B cell (primary cell): ENCODE measurements around the gene VPS33B. TPM values are rescaled to one million over a fixed set of nuclear protein-coding genes. Genes with fewer than 3 reads are reported as not detected.

Experiments
- ATAC-seq: fragments of 200-7000 bp; cut with Tn5 transposase; one replicate; pipeline ENCODE4 v1.10.0; 2021; ENCODE audit warnings: low read depth, mild to moderate bottlenecking, moderate number of reproducible peaks, moderate library complexity
- CTCF ChIA-PET: fragments of 350-600 bp; sonication (Branson Sonifier 250); formaldehyde crosslinking; loops from one replicate; lab custom pipeline; 2021; ENCODE audit warnings: antibody characterized with exemption, inconsistent platforms; lab: Charles Lee
- POLR2A ChIA-PET: fragments of 350-600 bp; sonication (Branson Sonifier 250); formaldehyde crosslinking; loops from one replicate; lab custom pipeline; 2021; ENCODE audit warnings: antibody characterized with exemption; lab: Charles Lee
- DNase-seq: peaks from one replicate; pipeline ENCODE4 v3.0.0; 2013
- H2AFZ ChIP-seq: 2 replicates; pipeline ENCODE4 v1.6.1; 2012; ENCODE audit warnings: mild to moderate bottlenecking, low read depth, low read length; ENCODE audit not compliant: insufficient read depth, poor library complexity, severe bottlenecking
- H3K27ac ChIP-seq, 2 donors: 1 replicate in 1 of 2; 2 replicates in 1 of 2; pipeline ENCODE4 v1.5.1; 2012 to 2013; ENCODE audit warnings: low read length in 2 of 2, mild to moderate bottlenecking in 2 of 2, moderate library complexity in 1 of 2
- H3K27me3 ChIP-seq, 4 experiments: fragments of 200-600 bp in 1 of 4; sonication (generic) in 1 of 4; replicated peaks in 1 of 4; 1 replicate in 2 of 4; 2 replicates in 2 of 4; pipeline versions ENCODE4 v1.6.1 to v1.7.0; 2013 to 2016; ENCODE audit warnings: low read length in 3 of 4, mild to moderate bottlenecking in 2 of 4, mixed read lengths in 1 of 4, moderate library complexity in 1 of 4; ENCODE audit not compliant: insufficient read depth in 4 of 4, control insufficient read depth in 3 of 4; ENCODE audit errors: control extremely low read depth in 1 of 4
- H3K36me3 ChIP-seq, 2 experiments: replicated peaks in 1 of 2; 1 replicate in 1 of 2; 2 replicates in 1 of 2; pipeline versions ENCODE4 v1.6.1 to v1.7.1; 2013; ENCODE audit warnings: low read length in 1 of 2; ENCODE audit not compliant: insufficient read depth in 2 of 2, control insufficient read depth in 1 of 2; ENCODE audit errors: control extremely low read depth in 1 of 2, extremely low read depth in 1 of 2
- H3K4me1 ChIP-seq, 2 donors: fragments of 200-600 bp in 1 of 2; sonication (generic) in 1 of 2; 1 replicate in 1 of 2; 2 replicates in 1 of 2; pipeline versions ENCODE4 v1.5.1 to v1.6.1; 2013 to 2017; ENCODE audit warnings: low read length in 2 of 2; ENCODE audit not compliant: control insufficient read depth in 2 of 2, insufficient read depth in 2 of 2
- H3K4me2 ChIP-seq: replicated peaks from 2 replicates; pipeline ENCODE3; 2012; ENCODE audit warnings: mild to moderate bottlenecking, low read depth, low read length; ENCODE audit not compliant: poor library complexity, severe bottlenecking
- H3K4me3 ChIP-seq, 5 experiments: fragments of 200-600 bp in 1 of 5; sonication (generic) in 1 of 5; 1 replicate in 3 of 5; 2 replicates in 2 of 5; pipeline versions ENCODE4 v1.5.1 to v1.7.0; 2011 to 2016; ENCODE audit warnings: low read length in 4 of 5, mild to moderate bottlenecking in 4 of 5, low read depth in 2 of 5, control low read depth in 1 of 5, moderate library complexity in 1 of 5; ENCODE audit not compliant: insufficient read depth in 1 of 5; ENCODE audit errors: control extremely low read depth in 1 of 5, extremely low read depth in 1 of 5
- H3K79me2 ChIP-seq: fragments of 200-600 bp; sonication (generic); one replicate; pipeline ENCODE4 v1.6.0; 2016; ENCODE audit warnings: low read length; ENCODE audit not compliant: control insufficient read depth, insufficient read depth
- H3K9ac ChIP-seq: fragments of 200-600 bp; sonication (generic); 2 replicates; pipeline ENCODE4 v1.6.1; 2017; ENCODE audit warnings: mild to moderate bottlenecking, low read length, moderate library complexity
- H3K9me3 ChIP-seq, 3 donors: one replicate each; pipeline versions ENCODE4 v1.6.1 to v1.7.1; 2013; ENCODE audit warnings: low read length in 2 of 3; ENCODE audit not compliant: control insufficient read depth in 2 of 3, insufficient read depth in 1 of 3; ENCODE audit errors: control extremely low read depth in 1 of 3
- H4K20me1 ChIP-seq: 2 replicates; pipeline ENCODE4 v1.6.0; 2012; ENCODE audit warnings: mild to moderate bottlenecking, low read length; ENCODE audit not compliant: insufficient read depth, control insufficient read depth, poor library complexity, severe bottlenecking
- H3K27ac Mint-ChIP-seq: one replicate; pipeline ENCODE4 v1.8.0; 2021; ENCODE audit warnings: mixed read lengths
- H3K27me3 Mint-ChIP-seq: one replicate; pipeline ENCODE4 v1.8.0; 2021; ENCODE audit warnings: mixed read lengths
- H3K4me1 Mint-ChIP-seq: one replicate; pipeline ENCODE4 v1.8.0; 2021; ENCODE audit warnings: mixed read lengths
- H3K4me3 Mint-ChIP-seq: one replicate; pipeline ENCODE4 v1.8.0; 2021; ENCODE audit warnings: mixed read lengths
- H3K9me3 Mint-ChIP-seq: one replicate; pipeline ENCODE4 v1.8.0; 2022; ENCODE audit warnings: mixed read lengths; ENCODE audit not compliant: insufficient read depth
- EZH2 ChIP-seq: IDR thresholded peaks from 2 replicates; pipeline ENCODE4 v1.6.1; 2012; ENCODE audit warnings: borderline replicate concordance, low read depth, mild to moderate bottlenecking, moderate library complexity, low read length; ENCODE audit not compliant: insufficient read depth, poor library complexity, severe bottlenecking
- WGBS: methylation state at CpG from one replicate; pipeline ENCODE4 v1.1.5; 2013; ENCODE audit warnings: missing lambda C conversion rate; ENCODE audit not compliant: insufficient coverage; 5-methylcytosine and 5-hydroxymethylcytosine counted together
- intact Hi-C: fragments of 100-400 bp; cut with micrococcal nuclease; formaldehyde crosslinking; loops from one replicate; pipeline ENCODE4 v1.10.0; 2022
- polyA minus RNA-seq: library from RNA; depleted of rRNA, polyadenylated mRNA; stranded (reverse); fragments of >200 nt; gene quantifications from 2 replicates; pipeline ENCODE4 v1.2.3, GENCODE V29; 2012
- polyA plus RNA-seq: library from polyadenylated mRNA; depleted of rRNA; stranded (reverse); fragments of >200 nt; gene quantifications from 2 replicates; pipeline ENCODE4 v1.2.3, GENCODE V29; 2012
- total RNA-seq, 2 donors: library from RNA; stranded (reverse); fragments of 120-200 nt in 1 of 2; gene quantifications; 1 replicate in 1 of 2; 2 replicates in 1 of 2; pipeline versions ENCODE4 v1.2.3 to v1.2.4, GENCODE V29; 2013 to 2022
- TF ChIP-seq, protein P1 (sequence below): fragments of 200-600 bp; IDR thresholded peaks from one replicate; pipeline ENCODE4 v1.8.0; 2022; ENCODE audit warnings: antibody characterized with exemption, mild to moderate bottlenecking

The VPS33B gene
- total RNA-seq, result 27.7 and 30.0 TPM in 2 replicates
- total RNA-seq (2013), result 18.9 TPM
- polyA plus RNA-seq, result 17.4 and 21.5 TPM in 2 replicates
- 8.0 and 9.6 TPM in 2 replicates for polyA minus RNA-seq

DNA sequence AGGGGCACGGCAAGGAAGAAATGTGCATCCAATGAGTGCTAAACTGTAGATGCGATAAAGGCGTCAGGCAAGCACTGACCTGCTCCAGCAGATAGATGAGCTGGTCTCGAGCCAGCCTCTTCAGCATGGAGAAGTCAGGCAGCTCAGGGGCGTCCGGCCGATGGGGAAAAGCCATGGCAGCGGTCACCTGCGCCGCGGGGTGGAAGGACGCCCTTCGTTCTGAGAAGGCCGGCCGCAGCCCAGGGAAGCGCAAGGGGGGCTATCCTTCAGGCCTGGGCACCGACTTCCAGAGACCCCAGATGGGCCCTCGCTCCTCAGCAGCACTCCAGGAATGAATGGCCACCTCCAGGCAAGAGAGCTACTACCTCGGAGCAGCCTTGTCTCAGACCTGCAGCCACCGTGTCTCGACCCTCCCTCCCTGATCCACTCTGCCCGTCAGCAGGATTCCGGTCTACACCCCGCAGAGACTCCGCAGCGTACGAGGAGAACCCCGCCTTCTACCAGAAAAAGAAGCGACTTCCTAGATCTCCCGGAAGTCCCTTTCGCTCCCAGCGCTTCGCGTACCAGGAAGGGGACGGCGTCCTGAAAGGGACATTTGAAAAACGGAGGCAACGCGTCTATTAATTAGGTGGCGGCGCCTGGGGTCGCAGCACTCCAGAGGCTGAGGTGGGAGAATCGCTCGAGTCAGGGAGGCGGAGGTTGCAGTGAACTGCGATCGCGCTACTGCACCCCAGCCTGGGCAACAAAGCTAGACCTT is at the start of gene VPS33B:
VPS33B (minus strand) TSS at position 520 of the 757 bp plus-strand sequence; CDS start at position 175, 345 bp downstream.
- Histone ChIP-seq H3K4me2 (peak within 1 kb of the TSS; percentile 75), H3K27ac (peak within 1 kb of the TSS; percentile 62 to 69), H3K79me2 (peaks cover 33% of the 10 kb centered on the region), H3K4me3 (peak within 1 kb of the TSS; percentile 79 to 97 (median 92)), H2AFZ (peak within 1 kb of the TSS; percentile 80), H3K36me3 (peaks cover 0 to 2% of the 10 kb centered on the region in 2 experiments), H4K20me1 (no peaks in the 10 kb centered on the region), H3K9me3 (no peaks in the 10 kb centered on the region), H3K27me3 (no peaks in the 10 kb centered on the region), H3K4me1 (peaks cover 15 to 17% of the 10 kb centered on the region in 2 donors), H3K9ac (peak within 1 kb of the TSS; percentile 75)
- Mint-ChIP-seq H3K9me3 (no peaks in the 10 kb centered on the region), H3K4me1 (peaks cover 37% of the 10 kb centered on the region), H3K27me3 (no peaks in the 10 kb centered on the region), H3K27ac (peak within 1 kb of the TSS; percentile 89), H3K4me3 (peak within 1 kb of the TSS; percentile 91)
- under 1% methylated on average over 42 of the region's 48 CpGs for WGBS
- ATAC-seq, result peak; percentile 84
- ChIA-PET POLR2A (interaction anchor here (0.6 to 0.7 kb wide), 3 partner anchors 79 to 92 kb away, joined by 3 to 10 read pairs (median 7); partner anchors contain the start of gene UNC45A), CTCF (interaction anchor here (0.6 to 3.3 kb wide), 5 partner anchors 11 to 1734 kb away, joined by 3 to 27 read pairs (median 5); partner anchors contain the start of genes HDDC3 and RCCD1)
- no peak for TF ChIP-seq EZH2
- TF ChIP-seq, protein P1, sequence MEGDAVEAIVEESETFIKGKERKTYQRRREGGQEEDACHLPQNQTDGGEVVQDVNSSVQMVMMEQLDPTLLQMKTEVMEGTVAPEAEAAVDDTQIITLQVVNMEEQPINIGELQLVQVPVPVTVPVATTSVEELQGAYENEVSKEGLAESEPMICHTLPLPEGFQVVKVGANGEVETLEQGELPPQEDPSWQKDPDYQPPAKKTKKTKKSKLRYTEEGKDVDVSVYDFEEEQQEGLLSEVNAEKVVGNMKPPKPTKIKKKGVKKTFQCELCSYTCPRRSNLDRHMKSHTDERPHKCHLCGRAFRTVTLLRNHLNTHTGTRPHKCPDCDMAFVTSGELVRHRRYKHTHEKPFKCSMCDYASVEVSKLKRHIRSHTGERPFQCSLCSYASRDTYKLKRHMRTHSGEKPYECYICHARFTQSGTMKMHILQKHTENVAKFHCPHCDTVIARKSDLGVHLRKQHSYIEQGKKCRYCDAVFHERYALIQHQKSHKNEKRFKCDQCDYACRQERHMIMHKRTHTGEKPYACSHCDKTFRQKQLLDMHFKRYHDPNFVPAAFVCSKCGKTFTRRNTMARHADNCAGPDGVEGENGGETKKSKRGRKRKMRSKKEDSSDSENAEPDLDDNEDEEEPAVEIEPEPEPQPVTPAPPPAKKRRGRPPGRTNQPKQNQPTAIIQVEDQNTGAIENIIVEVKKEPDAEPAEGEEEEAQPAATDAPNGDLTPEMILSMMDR, result no peak
- intact Hi-C loops, result loop anchor here (2.0 to 5.0 kb wide), 2 partner anchors 27 to 65 kb away; partner anchors contain the start of gene PRC1
- peak; percentile 89 for DNase-seq

DNA sequence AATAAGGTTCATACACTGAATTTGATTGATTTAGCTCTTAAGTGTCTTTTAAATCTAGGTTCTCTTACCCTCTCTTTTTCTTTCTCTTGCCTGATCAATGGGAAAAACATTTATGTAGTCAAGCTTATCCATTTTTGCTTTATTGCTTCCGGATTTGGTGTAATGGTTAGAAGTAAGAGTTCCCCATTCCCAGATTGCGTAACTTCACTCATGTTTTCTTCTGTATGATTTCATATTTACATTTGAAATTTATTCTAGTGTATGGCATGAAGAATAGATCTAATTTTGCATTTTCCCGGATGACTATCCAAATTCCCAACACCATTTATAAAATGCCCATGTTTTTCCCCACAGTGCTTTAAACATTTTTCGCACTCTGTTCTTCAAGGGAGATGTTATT is 49.8 kb upstream of the VPS33B start:
- peaks cover 33% of the 10 kb centered on the region for H3K27me3 Mint-ChIP-seq
- DNase-seq (no peak), ATAC-seq (no peak)
- no CpG with 5 or more reads among the region's 4 CpGs for WGBS
- Histone ChIP-seq H3K27ac (no peak overlapping the region), H3K36me3 (no peaks in the 10 kb centered on the region), H2AFZ (no peak overlapping the region), H4K20me1 (no peaks in the 10 kb centered on the region), H3K9me3 (no peaks in the 10 kb centered on the region), H3K4me2 (no peak overlapping the region), H3K27me3 (peaks cover 0 to 6% (median 1%) of the 10 kb centered on the region in 4 experiments), H3K4me3 (no peak overlapping the region), H3K79me2 (no peaks in the 10 kb centered on the region), H3K9ac (no peak overlapping the region), H3K4me1 (no peaks in the 10 kb centered on the region)
- no peak overlapping the region for H3K4me3 Mint-ChIP-seq
- TF ChIP-seq, protein P1, result no peak
- no peak for TF ChIP-seq EZH2
- H3K4me1 Mint-ChIP-seq, result no peaks in the 10 kb centered on the region
- POLR2A ChIA-PET, result no interaction called here
- intact Hi-C loops, result no loop called here
- no peak overlapping the region for H3K27ac Mint-ChIP-seq
- CTCF ChIA-PET, result no interaction called here
- H3K9me3 Mint-ChIP-seq, result no peaks in the 10 kb centered on the region
